Motor neuron (in vitro differentiated cells): Measurements from ENCODE around the gene PSMA7. TPM values are rescaled to one million over a fixed set of nuclear protein-coding genes. Genes with fewer than 3 reads are reported as not detected.

Experiments used
- ATAC-seq, 8 experiments: fragments of 200-7000 bp; cut with Tn5 transposase; replicated peaks in 6 of 8; 2 replicates each; pipeline ENCODE4 v1.8.0; 2021; ENCODE audit warnings: mild to moderate bottlenecking in 8 of 8, moderate library complexity in 8 of 8
- H3K27ac ChIP-seq, 2 donors: fragments of 250-450 bp; sonication (Bioruptor Pico); 2 replicates each; pipeline ENCODE4 v1.9.0; 2021; ENCODE audit warnings: antibody characterized with exemption in 2 of 2, mild to moderate bottlenecking in 2 of 2, moderate library complexity in 1 of 2
- H3K4me1 ChIP-seq, 2 donors: fragments of 250-450 bp; sonication (Bioruptor Pico); replicated peaks in 1 of 2; 2 replicates each; pipeline ENCODE4 v1.6.1; 2021; ENCODE audit warnings: antibody characterized with exemption in 2 of 2, mild to moderate bottlenecking in 2 of 2, moderate library complexity in 1 of 2
- H3K4me3 ChIP-seq, 5 donors: fragments of 250-450 bp; sonication (Bioruptor Pico); 2 replicates each; pipeline ENCODE4 v1.9.0; 2021; ENCODE audit warnings: antibody characterized with exemption in 5 of 5, mild to moderate bottlenecking in 5 of 5, moderate library complexity in 4 of 5
- WGBS, 10 experiments: fragments of 450-650 bp; shearing (Covaris generic); methylation state at CpG; one replicate each; pipeline ENCODE4 v1.0.0; 2022; 5-methylcytosine and 5-hydroxymethylcytosine counted together
- in situ Hi-C, 9 experiments: fragments of 400-800 bp; cut with MboI; loops; one replicate each; pipeline ENCODE4 v1.15.0; 2021; ENCODE audit warnings: low sequenced_read_pairs in 9 of 9, low pct_unique_long_range_greater_than_20kb in 2 of 9; ENCODE audit not compliant: unreplicated experiment in 9 of 9
- total RNA-seq, 8 experiments: library from RNA; unstranded; fragments of 300-600 nt; gene quantifications; 2 replicates each; pipeline versions ENCODE4 v1.2.3 to v1.2.4, GENCODE V29; 2022

The PSMA7 gene
- total RNA-seq, 8 experiments from 2014 or later, result 233 to 413 (median 253) TPM

DNA sequence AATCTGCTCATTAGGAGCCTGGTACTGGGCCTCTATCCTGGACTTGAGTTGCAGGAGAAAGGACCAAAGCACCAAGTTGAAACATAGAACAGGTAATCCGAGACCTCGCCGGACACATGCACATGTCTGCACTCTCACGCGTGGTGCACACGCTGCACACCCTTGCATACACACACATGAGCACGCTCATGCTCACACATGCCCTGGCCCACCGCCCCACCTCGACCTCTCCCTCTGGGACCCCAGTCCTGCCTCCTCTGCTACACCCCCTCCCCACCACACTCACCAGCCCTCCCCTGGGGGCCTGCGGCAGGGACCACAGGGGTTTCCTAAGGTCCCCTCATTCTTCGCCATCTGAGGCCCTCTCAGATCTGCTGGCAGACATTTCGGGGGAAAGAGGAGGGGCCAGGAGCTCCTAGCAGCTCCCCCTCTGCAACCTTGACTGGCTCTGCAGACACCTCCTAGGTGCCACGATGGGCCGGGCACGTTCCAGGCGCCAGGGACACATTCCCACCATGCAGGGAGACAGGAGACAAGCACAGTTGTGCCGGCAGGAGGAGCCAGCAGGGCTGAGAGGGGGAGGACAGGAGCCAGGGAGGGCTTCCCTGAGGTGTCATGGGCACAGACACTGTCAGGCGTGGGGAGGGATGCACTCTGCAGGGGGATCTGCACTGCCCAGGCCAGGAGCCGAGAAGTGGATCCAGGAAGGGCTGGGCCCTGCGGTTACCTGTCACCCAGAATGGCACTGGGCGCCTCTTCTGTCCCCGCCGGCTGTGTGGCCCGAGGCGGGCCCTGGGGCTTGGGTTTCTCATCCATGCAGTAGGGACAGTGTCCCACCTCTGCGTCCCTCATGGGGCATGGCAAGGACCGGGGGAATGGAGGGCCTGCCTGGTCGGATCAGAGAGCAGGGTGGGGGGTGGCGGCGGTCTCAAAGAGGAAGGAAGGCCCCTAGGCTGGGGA lies 46.5 kb downstream of the PSMA7 start:
- Histone ChIP-seq H3K4me3 (no peak overlapping the region), H3K27ac (no peak overlapping the region), H3K4me1 (no peaks in the 10 kb centered on the region)
- in situ Hi-C loops, result no loop called here
- WGBS, 10 experiments, result 64 to 90% (median 80%) methylated on average over 1 to 7 of the region's 30 CpGs; no CpG with 5 or more reads in 5 of the 10 experiments
- ATAC-seq, result no peak

DNA sequence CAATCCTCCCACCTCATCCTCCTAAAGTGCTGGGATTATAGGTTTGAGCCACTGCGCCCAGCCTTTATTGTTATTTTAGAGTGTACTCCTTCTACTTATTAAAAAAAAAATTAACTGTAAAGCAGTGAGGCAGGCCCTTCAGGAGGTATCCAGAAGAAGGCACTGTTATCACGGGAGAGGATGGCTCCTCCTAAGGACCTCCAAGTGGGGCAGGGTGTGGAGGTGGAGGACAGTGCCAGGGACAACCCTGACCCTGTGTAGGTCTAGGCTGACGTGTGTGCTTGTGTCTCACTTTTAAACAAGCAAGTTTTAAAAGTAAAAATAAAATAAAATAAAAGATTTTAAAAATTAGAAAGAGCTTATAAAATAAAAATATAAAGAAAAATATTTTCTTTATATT lies 53.8 kb downstream of the PSMA7 start:
- in situ Hi-C loops, result no loop called here
- ATAC-seq, result peak in 1 of 8 experiments; percentile 18
- H3K4me3 ChIP-seq, result no peak overlapping the region
- H3K4me1 ChIP-seq, result no peaks in the 10 kb centered on the region
- 0 to 71% (median 37%) methylated on average over 1 to 3 of the region's 3 CpGs for WGBS, 10 experiments
- H3K27ac ChIP-seq, result no peak overlapping the region

DNA sequence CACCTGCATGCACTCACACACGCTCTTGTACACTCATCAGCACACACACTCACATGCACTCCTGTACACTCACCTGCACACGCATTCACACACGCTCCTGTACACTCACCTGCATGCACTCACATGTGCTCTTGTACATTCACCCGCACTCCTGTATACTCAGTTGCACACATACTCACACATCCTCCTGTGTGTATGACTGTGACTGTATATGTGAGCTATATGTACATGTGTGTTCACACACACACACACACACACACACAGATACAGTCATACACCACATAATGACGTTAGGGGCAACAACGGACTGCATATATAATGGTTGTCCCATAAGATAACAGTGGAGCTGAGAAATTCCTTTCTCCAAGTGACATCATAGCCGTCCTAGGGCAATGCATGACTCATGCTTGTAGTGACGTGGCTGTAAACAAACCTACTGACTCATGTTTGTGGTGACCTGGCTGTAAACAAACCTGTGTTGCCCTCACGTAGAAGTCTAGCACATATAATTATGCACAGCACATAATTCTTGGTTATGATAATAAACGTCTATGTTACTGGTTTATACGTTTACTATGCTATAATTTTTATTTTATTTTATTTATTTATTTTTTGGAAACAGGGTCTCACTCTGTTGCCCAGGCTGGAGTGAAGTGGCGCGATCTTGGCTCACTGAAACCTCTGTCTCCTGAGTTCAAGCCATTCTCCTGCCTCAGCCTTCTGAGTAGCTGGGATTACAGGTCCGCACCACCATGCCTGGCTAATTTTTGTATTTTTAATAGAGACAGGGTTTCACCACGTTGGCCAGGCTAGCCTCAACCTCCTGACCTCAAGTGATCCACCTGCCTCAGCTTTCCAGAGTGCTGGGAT lies 54.7 kb downstream of the PSMA7 start:
- WGBS, 10 experiments, result 38 to 84% (median 50%) methylated on average over 2 to 12 of the region's 15 CpGs; no CpG with 5 or more reads in 1 of the 10 experiments
- H3K4me1 ChIP-seq, result no peaks in the 10 kb centered on the region
- ATAC-seq, result peak; percentile 78 to 98 (median 94)
- in situ Hi-C loops, result no loop called here
- H3K27ac ChIP-seq, result peak overlapping the region in 1 of 2 donors; percentile 39
- H3K4me3 ChIP-seq, result no peak overlapping the region

DNA sequence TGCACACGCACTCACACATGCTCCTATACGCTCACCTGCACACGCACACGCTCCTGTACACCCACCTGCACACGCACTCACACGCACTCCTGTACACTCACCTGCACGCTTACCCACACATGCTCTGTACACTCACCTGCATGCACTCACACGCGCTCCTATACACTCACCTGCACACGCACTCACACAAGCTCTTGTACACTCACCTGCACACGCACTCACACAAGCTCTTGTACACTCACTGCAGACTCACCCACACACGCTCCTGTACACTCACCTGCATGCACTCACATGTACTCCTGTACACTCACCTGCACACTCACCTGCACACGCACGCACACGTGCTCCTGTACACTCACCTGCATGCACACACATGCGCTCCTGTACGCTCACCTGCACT lies 55.6 kb downstream of the PSMA7 start:
- Histone ChIP-seq H3K4me3 (no peak overlapping the region), H3K4me1 (no peaks in the 10 kb centered on the region), H3K27ac (no peak overlapping the region)
- no peak for ATAC-seq
- in situ Hi-C loops, result no loop called here
- WGBS, 10 experiments, result 60 to 92% (median 85%) methylated on average over 1 to 11 of the region's 17 CpGs; no CpG with 5 or more reads in 4 of the 10 experiments

DNA sequence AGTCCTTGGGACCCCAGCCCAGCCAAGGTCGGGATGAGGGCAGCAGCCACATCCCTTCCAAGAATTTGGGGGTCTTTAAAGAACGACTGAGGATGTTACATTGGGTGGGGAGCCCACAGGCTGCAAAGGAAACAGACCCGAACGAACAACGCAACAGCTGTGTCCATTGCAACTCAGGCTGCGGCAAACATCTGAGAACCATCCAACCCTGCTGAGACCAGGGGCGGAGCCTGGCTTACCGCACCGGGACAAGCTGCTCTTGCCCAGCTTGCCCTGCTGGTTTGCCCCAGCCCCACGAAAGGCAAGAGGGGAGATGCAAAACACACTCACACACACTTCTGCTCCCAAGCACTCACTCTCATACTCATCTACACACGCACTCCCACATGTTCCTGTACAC lies 56.0 kb downstream of the PSMA7 start:
- Histone ChIP-seq H3K4me3 (no peak overlapping the region), H3K4me1 (no peaks in the 10 kb centered on the region), H3K27ac (no peak overlapping the region)
- 0 to 40% (median 24%) methylated on average over 1 to 5 of the region's 11 CpGs; no CpG with 5 or more reads in 4 of the 10 experiments for WGBS, 10 experiments
- in situ Hi-C loops, result no loop called here
- peak in 3 of 8 experiments; percentile 17 to 23 (median 22) for ATAC-seq

Other genes starting within 250 kb of the PSMA7 start
- 10 to 100 TPM in 2 of 8 experiments, 1 to 10 TPM in 6; 3.6 to 15.1 (median 7.1) TPM for gene TAF4, start 77.5 kb downstream of the PSMA7 start, total RNA-seq
- gene LSM14B, start 20.9 kb downstream of the PSMA7 start, total RNA-seq, result 10 to 100 TPM; 27.2 to 79.3 (median 55.4) TPM
- 10 to 100 TPM in 7 of 8 experiments, 1 to 10 TPM in 1; 9.5 to 32.0 (median 29.5) TPM for gene SS18L1, start 375 bp upstream of the PSMA7 start, total RNA-seq
- 10 to 100 TPM; 18.9 to 51.2 (median 27.3) TPM for gene MTG2, start 39.6 kb upstream of the PSMA7 start, total RNA-seq
- gene HRH3, start 76.9 kb upstream of the PSMA7 start, total RNA-seq, result 1 to 10 TPM in 5 of 8 experiments, under 1 TPM in 3; 0.13 to 5.1 (median 1.6) TPM
- gene OSBPL2, start 95.1 kb upstream of the PSMA7 start, total RNA-seq, result 10 to 100 TPM; 22.4 to 33.4 (median 26.6) TPM
- gene ADRM1, start 159.6 kb upstream of the PSMA7 start, total RNA-seq, result 100 to 1,000 TPM in 1 of 8 experiments, 10 to 100 TPM in 7; 42.8 to 151 (median 87.9) TPM
- gene LAMA5, start 223.9 kb upstream of the PSMA7 start, total RNA-seq, result 10 to 100 TPM in 7 of 8 experiments, 1 to 10 TPM in 1; 9.7 to 45.4 (median 24.9) TPM
- 1,000 to 10,000 TPM in 7 of 8 experiments, 100 to 1,000 TPM in 1; 960 to 3,776 (median 2,338) TPM for gene RPS21, start 243.7 kb upstream of the PSMA7 start, total RNA-seq